ENCODE data around the gene ATP9B.

DNA sequence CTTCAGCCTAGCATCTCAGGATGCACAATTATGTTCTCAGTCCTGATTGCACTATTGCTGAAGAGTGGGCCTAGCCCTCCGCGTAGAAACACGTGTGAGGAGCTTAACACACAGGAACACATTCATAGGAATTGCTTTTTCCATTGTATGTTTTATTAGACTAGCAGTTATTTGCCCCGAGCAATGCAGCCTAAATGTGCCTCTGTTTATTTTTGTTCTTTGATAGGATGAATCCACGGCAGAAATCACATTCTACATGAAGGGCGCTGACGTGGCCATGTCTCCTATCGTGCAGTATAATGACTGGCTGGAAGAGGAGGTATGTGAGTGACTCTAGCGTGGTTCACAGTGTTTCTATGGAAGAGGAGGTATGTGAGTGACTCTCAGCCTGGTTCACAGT is 260.6 kb downstream of the ATP9B start:
- TF ChIP-seq, protein P1, sequence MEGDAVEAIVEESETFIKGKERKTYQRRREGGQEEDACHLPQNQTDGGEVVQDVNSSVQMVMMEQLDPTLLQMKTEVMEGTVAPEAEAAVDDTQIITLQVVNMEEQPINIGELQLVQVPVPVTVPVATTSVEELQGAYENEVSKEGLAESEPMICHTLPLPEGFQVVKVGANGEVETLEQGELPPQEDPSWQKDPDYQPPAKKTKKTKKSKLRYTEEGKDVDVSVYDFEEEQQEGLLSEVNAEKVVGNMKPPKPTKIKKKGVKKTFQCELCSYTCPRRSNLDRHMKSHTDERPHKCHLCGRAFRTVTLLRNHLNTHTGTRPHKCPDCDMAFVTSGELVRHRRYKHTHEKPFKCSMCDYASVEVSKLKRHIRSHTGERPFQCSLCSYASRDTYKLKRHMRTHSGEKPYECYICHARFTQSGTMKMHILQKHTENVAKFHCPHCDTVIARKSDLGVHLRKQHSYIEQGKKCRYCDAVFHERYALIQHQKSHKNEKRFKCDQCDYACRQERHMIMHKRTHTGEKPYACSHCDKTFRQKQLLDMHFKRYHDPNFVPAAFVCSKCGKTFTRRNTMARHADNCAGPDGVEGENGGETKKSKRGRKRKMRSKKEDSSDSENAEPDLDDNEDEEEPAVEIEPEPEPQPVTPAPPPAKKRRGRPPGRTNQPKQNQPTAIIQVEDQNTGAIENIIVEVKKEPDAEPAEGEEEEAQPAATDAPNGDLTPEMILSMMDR (conservative IDR thresholded peaks at IDR 0.05 in 1 of 2, IDR thresholded peaks at IDR 0.05 in 1 of 2; ENCODE audit: extremely low read depth in 1 of 2, insufficient read depth in 1 of 2, low read depth in 1 of 2, low read length in 2 of 2) = no peak
- TF ChIP-seq EZH2 (IDR thresholded peaks at IDR 0.05; ENCODE audit: borderline replicate concordance, low read length) = no peak
